Measurements from ENCODE around the gene KLK7.

GRCh38 chr19:50959731-50960500 lies 23.8 kb downstream of the KLK7 start:
- TF ChIP-seq CTCF (IDR thresholded peaks at IDR 0.05), result no peak
- TF ChIP-seq POLR2A (IDR thresholded peaks at IDR 0.05), result no peak

Data from thyroid gland (tissue), 4 donors.